Right ventricle myocardium inferior (tissue), 1 donor: ENCODE data around the gene WNT8A. TPM values are rescaled to one million over a fixed set of nuclear protein-coding genes. Genes with fewer than 3 reads are reported as not detected.

Experiments used
- ATAC-seq: fragments of 200-7000 bp; cut with Tn5 transposase; one replicate; pipeline ENCODE4 v1.9.1; 2020; ENCODE audit warnings: mild to moderate bottlenecking, moderate library complexity
- DNase-seq: peaks from one replicate; pipeline ENCODE4 v3.0.0; 2021; ENCODE audit errors: missing footprints
- intact Hi-C: fragments of 100-400 bp; cut with DNase I; formaldehyde crosslinking; loops from one replicate; pipeline ENCODE4 v1.11.0; 2022
- total RNA-seq: library from RNA; stranded (reverse); fragmentation: NEBNext Ultra II Directional; extraction: Animal tissue kit (Norgen Biotek cat#: 25700); gene quantifications from one replicate; pipeline ENCODE4 v1.2.1, GENCODE V29; 2021
- donor health status: DM: no; HTN: yes; CAD: no; lungs with severe emphysema.

WNT8A gene
- total RNA-seq, 1 donor from 2014 or later, result not detected

GRCh38 chr5:138115254-138115653 is 31.4 kb downstream of the WNT8A start:
- DNase-seq (no peak), ATAC-seq (no peak)
- intact Hi-C loops, result no loop called here

- no peak for ATAC-seq
Measured at GRCh38 chr5:138128334-138128733, 44.5 kb downstream of the WNT8A start.

GRCh38 chr5:138129347-138129746 is 45.5 kb downstream of the WNT8A start:
- intact Hi-C loops, result no loop called here
- ATAC-seq (no peak), DNase-seq (no peak)

More at GRCh38 chr5:138128334-138128733, 44.5 kb downstream of the WNT8A start:
- intact Hi-C loops, result no loop called here
- DNase-seq, result no peak

GRCh38 chr5:138132543-138132942 is 48.7 kb downstream of the WNT8A start:
- intact Hi-C loops, result loop anchor here (2.0 to 10.0 kb wide), 3 partner anchors 56 to 378 kb away; partner anchors contain the start of gene HNRNPA0
- ATAC-seq, result no peak
- DNase-seq, result no peak

- ATAC-seq (peak; percentile 84), DNase-seq (peak; percentile 82)
- intact Hi-C loops, result loop anchor here (10.0 kb wide), 1 partner anchor 384 kb away; the partner anchor contains the start of gene HNRNPA0
Measured at GRCh38 chr5:138138949-138139780, 55.3 kb downstream of the WNT8A start, which contains the start of gene NME5. Gene NME5 (minus strand): TSS chr5:138139428. CDS start chr5:138138780, 648 bp downstream.

DNA sequence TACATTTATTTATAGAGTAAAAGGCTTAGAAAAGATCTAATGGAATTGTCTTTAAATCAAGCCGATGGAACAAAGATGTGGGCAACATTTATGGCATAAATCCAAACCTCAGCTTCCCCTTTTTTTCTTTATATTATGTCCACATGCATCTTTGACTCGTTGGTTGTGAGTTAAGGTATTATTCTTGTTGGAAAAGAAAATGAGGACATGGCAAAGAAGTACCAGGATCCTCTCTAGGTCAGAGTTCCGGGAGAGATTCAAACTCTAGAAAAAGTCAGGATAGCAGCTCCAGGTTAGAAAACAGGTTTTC is 55.9 kb downstream of the WNT8A start:
- DNase-seq (no peak), ATAC-seq (no peak)
- intact Hi-C loops, result loop anchor here (10.0 kb wide), 1 partner anchor 385 kb away; the partner anchor contains the start of gene HNRNPA0

DNA sequence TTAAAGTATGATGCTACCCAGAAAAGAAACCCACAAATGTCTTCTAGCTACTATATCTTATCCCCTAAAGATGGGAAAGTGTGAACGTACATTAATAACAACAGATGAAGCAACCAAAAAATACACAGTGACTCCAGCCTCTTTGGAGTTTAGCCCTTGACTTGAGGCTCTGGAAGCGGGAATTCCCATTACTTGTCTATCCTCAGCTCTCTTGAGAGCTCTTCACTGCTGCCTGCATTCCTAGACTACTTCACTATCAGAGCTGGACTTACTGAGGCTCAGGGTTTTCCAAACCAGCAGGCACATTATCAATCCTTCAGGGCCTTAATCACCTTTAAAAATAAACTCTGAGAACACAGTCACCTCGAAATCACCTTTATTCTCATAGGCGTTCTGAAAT is 56.4 kb downstream of the WNT8A start:
- no peak for ATAC-seq
- DNase-seq, result no peak
- intact Hi-C loops, result no loop called here

Other genes with a start within 250 kb of the WNT8A start
- 22.4 TPM for gene MYOT, start 216.2 kb upstream of the WNT8A start, total RNA-seq
- gene PKD2L2, start 194.6 kb upstream of the WNT8A start, total RNA-seq, result 0.81 TPM
- 22.6 TPM for gene FAM13B, start 51.0 kb upstream of the WNT8A start, total RNA-seq
- 3.9 TPM for gene NME5, start 55.4 kb downstream of the WNT8A start, total RNA-seq
- 25.8 TPM for gene BRD8, start 94.6 kb downstream of the WNT8A start, total RNA-seq
- 0.84 TPM for gene KIF20A, start 95.1 kb downstream of the WNT8A start, total RNA-seq
- gene CDC23, start 129.3 kb downstream of the WNT8A start, total RNA-seq, result 16.0 TPM
- 1.4 TPM for gene GFRA3, start 190.6 kb downstream of the WNT8A start, total RNA-seq
- gene CDC25C, start 247.8 kb downstream of the WNT8A start, total RNA-seq, result 0.24 TPM